HG03342 (cell line): ENCODE measurements around the gene SRSF6.
"Not testable (repeated sequence)": the region's sequence is repeated elsewhere in the genome, so short reads cannot be mapped to it uniquely, and the experiment has no call there.

Experiments
- ATAC-seq: cut with Tn5 transposase; IDR thresholded peaks from one replicate; pipeline ENCODE4 v1.9.1; 2021; ENCODE audit warnings: mild to moderate bottlenecking, moderate library complexity; ENCODE audit not compliant: unreplicated experiment

Gene SRSF6

GRCh38 chr20:43473381-43473704 lies 15.6 kb downstream of the SRSF6 start:
- no peak for ATAC-seq

- ATAC-seq: no peak
These were observed 19.5 kb downstream of the SRSF6 start for GRCh38 chr20:43477193-43477592.

- no peak for ATAC-seq
These were observed 19.9 kb downstream of the SRSF6 start for GRCh38 chr20:43477619-43478018.

GRCh38 chr20:43490038-43490437 lies 32.3 kb downstream of the SRSF6 start:
- no peak for ATAC-seq

- no peak for ATAC-seq
These were observed 34.4 kb downstream of the SRSF6 start for GRCh38 chr20:43492101-43492500.

- ATAC-seq: no peak
These were observed 37.7 kb downstream of the SRSF6 start for GRCh38 chr20:43495388-43495787.

GRCh38 chr20:43502021-43502420 lies 44.3 kb downstream of the SRSF6 start:
- not testable (repeated sequence) for ATAC-seq

GRCh38 chr20:43506238-43506637 lies 48.5 kb downstream of the SRSF6 start:
- ATAC-seq: no peak

- ATAC-seq: no peak
These were observed 49.7 kb downstream of the SRSF6 start, which contains the start of gene L3MBTL1 for GRCh38 chr20:43507150-43508080. L3MBTL1 (plus strand) TSS chr20:43507697; CDS start chr20:43513504, 5,807 bp downstream.

GRCh38 chr20:43508106-43508505 lies 50.4 kb downstream of the SRSF6 start:
- ATAC-seq: no peak

GRCh38 chr20:43508604-43509040 lies 50.9 kb downstream of the SRSF6 start:
- no peak for ATAC-seq

GRCh38 chr20:43511879-43512278 lies 54.2 kb downstream of the SRSF6 start:
- ATAC-seq: no peak

- no peak for ATAC-seq
These were observed 55.8 kb downstream of the SRSF6 start for GRCh38 chr20:43513372-43513930.
